Measurements from ENCODE around the gene C12orf50. TPM values are rescaled to one million over a fixed set of nuclear protein-coding genes. Genes with fewer than 3 reads are reported as not detected.

The C12orf50 gene
- total and polyA plus RNA-seq, 10 of the 15 experiments (the other 5 are each of a cell fraction or from before 2014, with no cell fraction given): 0.03 to 0.06 TPM; not detected in 8

DNA sequence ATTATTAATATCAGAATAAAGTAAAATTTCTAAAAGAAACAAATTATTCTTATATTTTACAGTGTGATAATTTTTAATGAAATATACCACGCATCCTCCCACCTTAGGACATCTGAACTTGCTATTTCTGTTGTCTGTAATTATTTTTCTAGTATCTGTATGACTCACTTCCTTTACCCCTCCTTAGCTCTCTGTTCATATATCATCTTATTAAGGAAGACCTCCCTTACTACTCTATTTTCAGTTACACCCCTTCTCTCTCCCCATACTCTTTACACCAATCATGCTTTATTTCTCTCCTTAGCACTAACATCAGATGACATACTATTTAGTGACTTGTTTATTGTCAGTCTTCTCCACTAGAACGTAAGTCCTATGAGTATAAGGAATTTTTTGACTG, 34.2 kb upstream of the C12orf50 start:
- peak; percentile 92 for ATAC-seq
- no peak overlapping the region for H2AFZ ChIP-seq (ENCODE audit: control insufficient read depth, low read depth, low read length)
- TF ChIP-seq, protein P1, sequence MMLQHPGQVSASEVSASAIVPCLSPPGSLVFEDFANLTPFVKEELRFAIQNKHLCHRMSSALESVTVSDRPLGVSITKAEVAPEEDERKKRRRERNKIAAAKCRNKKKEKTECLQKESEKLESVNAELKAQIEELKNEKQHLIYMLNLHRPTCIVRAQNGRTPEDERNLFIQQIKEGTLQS (IDR thresholded peaks at IDR 0.05; ENCODE audit: borderline replicate concordance, extremely low read depth, low read depth, low read length): no peak
- TF ChIP-seq TCF3 (IDR thresholded peaks at IDR 0.05; ENCODE audit: borderline replicate concordance, insufficient read depth, low read depth, low read length) (no peak), MEF2A (IDR thresholded peaks at IDR 0.05; ENCODE audit: insufficient read depth, low read depth, low read length) (peak; percentile 74), ETV6 (conservative IDR thresholded peaks at IDR 0.05 in 1 of 2, IDR thresholded peaks at IDR 0.05 in 1 of 2; ENCODE audit: borderline replicate concordance in 1 of 2, low read depth in 1 of 2) (peak in 1 of 2 experiments; percentile 52; a peak in 1 of 4 replicates), STAT1 (conservative IDR thresholded peaks at IDR 0.05) (no peak), EED (IDR thresholded peaks at IDR 0.05; ENCODE audit: low read depth) (no peak), ZZZ3 (IDR thresholded peaks at IDR 0.05; ENCODE audit: control insufficient read depth, insufficient read length, low read depth) (no peak), POLR2A (IDR thresholded peaks at IDR 0.05; ENCODE audit: low read depth, low read length) (no peak), RELA (IDR thresholded peaks at IDR 0.05; ENCODE audit: borderline replicate concordance, partially characterized antibody) (no peak)
- TF ChIP-seq, protein P2, sequence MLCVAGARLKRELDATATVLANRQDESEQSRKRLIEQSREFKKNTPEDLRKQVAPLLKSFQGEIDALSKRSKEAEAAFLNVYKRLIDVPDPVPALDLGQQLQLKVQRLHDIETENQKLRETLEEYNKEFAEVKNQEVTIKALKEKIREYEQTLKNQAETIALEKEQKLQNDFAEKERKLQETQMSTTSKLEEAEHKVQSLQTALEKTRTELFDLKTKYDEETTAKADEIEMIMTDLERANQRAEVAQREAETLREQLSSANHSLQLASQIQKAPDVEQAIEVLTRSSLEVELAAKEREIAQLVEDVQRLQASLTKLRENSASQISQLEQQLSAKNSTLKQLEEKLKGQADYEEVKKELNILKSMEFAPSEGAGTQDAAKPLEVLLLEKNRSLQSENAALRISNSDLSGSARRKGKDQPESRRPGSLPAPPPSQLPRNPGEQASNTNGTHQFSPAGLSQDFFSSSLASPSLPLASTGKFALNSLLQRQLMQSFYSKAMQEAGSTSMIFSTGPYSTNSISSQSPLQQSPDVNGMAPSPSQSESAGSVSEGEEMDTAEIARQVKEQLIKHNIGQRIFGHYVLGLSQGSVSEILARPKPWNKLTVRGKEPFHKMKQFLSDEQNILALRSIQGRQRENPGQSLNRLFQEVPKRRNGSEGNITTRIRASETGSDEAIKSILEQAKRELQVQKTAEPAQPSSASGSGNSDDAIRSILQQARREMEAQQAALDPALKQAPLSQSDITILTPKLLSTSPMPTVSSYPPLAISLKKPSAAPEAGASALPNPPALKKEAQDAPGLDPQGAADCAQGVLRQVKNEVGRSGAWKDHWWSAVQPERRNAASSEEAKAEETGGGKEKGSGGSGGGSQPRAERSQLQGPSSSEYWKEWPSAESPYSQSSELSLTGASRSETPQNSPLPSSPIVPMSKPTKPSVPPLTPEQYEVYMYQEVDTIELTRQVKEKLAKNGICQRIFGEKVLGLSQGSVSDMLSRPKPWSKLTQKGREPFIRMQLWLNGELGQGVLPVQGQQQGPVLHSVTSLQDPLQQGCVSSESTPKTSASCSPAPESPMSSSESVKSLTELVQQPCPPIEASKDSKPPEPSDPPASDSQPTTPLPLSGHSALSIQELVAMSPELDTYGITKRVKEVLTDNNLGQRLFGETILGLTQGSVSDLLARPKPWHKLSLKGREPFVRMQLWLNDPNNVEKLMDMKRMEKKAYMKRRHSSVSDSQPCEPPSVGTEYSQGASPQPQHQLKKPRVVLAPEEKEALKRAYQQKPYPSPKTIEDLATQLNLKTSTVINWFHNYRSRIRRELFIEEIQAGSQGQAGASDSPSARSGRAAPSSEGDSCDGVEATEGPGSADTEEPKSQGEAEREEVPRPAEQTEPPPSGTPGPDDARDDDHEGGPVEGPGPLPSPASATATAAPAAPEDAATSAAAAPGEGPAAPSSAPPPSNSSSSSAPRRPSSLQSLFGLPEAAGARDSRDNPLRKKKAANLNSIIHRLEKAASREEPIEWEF (IDR thresholded peaks at IDR 0.05; ENCODE audit: insufficient replicate concordance, low read depth, low read length): no peak
- TF ChIP-seq, protein P3, sequence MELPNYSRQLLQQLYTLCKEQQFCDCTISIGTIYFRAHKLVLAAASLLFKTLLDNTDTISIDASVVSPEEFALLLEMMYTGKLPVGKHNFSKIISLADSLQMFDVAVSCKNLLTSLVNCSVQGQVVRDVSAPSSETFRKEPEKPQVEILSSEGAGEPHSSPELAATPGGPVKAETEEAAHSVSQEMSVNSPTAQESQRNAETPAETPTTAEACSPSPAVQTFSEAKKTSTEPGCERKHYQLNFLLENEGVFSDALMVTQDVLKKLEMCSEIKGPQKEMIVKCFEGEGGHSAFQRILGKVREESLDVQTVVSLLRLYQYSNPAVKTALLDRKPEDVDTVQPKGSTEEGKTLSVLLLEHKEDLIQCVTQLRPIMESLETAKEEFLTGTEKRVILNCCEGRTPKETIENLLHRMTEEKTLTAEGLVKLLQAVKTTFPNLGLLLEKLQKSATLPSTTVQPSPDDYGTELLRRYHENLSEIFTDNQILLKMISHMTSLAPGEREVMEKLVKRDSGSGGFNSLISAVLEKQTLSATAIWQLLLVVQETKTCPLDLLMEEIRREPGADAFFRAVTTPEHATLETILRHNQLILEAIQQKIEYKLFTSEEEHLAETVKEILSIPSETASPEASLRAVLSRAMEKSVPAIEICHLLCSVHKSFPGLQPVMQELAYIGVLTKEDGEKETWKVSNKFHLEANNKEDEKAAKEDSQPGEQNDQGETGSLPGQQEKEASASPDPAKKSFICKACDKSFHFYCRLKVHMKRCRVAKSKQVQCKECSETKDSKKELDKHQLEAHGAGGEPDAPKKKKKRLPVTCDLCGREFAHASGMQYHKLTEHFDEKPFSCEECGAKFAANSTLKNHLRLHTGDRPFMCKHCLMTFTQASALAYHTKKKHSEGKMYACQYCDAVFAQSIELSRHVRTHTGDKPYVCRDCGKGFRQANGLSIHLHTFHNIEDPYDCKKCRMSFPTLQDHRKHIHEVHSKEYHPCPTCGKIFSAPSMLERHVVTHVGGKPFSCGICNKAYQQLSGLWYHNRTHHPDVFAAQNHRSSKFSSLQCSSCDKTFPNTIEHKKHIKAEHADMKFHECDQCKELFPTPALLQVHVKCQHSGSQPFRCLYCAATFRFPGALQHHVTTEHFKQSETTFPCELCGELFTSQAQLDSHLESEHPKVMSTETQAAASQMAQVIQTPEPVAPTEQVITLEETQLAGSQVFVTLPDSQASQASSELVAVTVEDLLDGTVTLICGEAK (IDR thresholded peaks at IDR 0.05; ENCODE audit: borderline replicate concordance): no peak
- TF ChIP-seq, protein P4, sequence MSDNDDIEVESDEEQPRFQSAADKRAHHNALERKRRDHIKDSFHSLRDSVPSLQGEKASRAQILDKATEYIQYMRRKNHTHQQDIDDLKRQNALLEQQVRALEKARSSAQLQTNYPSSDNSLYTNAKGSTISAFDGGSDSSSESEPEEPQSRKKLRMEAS (IDR thresholded peaks at IDR 0.05; ENCODE audit: low read depth, low read length): no peak

More for the DNA sequence above, 34.2 kb upstream of the C12orf50 start:
- H4K20me1 ChIP-seq (ENCODE audit: control insufficient read depth, insufficient read depth): no peaks in the 10 kb centered on the region
- no peak overlapping the region for H3K4me3 ChIP-seq
- DNase-seq (ENCODE audit: low read depth, low spot score): no peak
- SMC1A ChIA-PET (ENCODE audit: uncharacterized antibody, unreplicated experiment): interaction anchor here (0.9 to 1.7 kb wide), 5 partner anchors 21 to 83 kb away, joined by 3 to 5 read pairs (median 4); a partner anchor contains a TSS
- H3K27me3 ChIP-seq (replicated peaks in 1 of 2; ENCODE audit: control insufficient read depth in 2 of 2, insufficient read depth in 2 of 2, low read length in 1 of 2): no peaks in the 10 kb centered on the region
- no peak overlapping the region for H3K4me2 ChIP-seq (ENCODE audit: control insufficient read depth, insufficient read depth)
- no peaks in the 10 kb centered on the region for H3K79me2 ChIP-seq (ENCODE audit: control insufficient read depth, insufficient read depth, low read length)
- WGBS (ENCODE audit: insufficient coverage, insufficient replicate concordance, low lambda C conversion rate, missing lambda C conversion rate): 29% methylated on average over 2 of the region's 2 CpGs
- H3K36me3 ChIP-seq (ENCODE audit: control insufficient read depth in 2 of 2, insufficient read depth in 2 of 2, low read length in 1 of 2): no peaks in the 10 kb centered on the region; a peak in 1 of 4 replicates
- no peaks in the 10 kb centered on the region for H3K4me1 ChIP-seq (ENCODE audit: control insufficient read depth, insufficient read depth, low read length)
- no TSS peak for BruUV-seq (replicated peaks)
- POLR2A ChIA-PET: interaction anchor here (2.6 kb wide), 1 partner anchor 27 kb away, joined by 6 read pairs; no protein-coding TSS in a partner anchor
- no peaks in the 10 kb centered on the region for H3K9me3 ChIP-seq (replicated peaks; ENCODE audit: control insufficient read depth, insufficient read depth, low read length)
- CTCF ChIA-PET: interaction anchor here (0.6 to 1.7 kb wide), 2 partner anchors 9 to 10 kb away, joined by 3 to 7 read pairs; no protein-coding TSS in a partner anchor
- H3K27ac ChIP-seq (ENCODE audit: control insufficient read depth, insufficient read depth): no peak overlapping the region
- H3K9ac ChIP-seq (ENCODE audit: control insufficient read depth, insufficient read depth, low read length): no peak overlapping the region
- in situ Hi-C loops (cut with MboI) (no loop called here), intact Hi-C loops (cut with micrococcal nuclease; ENCODE audit: unreplicated experiment) (no loop called here)
- no peak for FAIRE-seq
- RAD21 ChIA-PET (ENCODE audit: unreplicated experiment): interaction anchor here (0.7 to 1.1 kb wide), 2 partner anchors 12 to 83 kb away, joined by 3 read pairs; no protein-coding TSS in a partner anchor
